HFFc6 (cell line): Measurements from ENCODE around the gene MAP3K7. TPM values are rescaled to one million over a fixed set of nuclear protein-coding genes. Genes with fewer than 3 reads are reported as not detected.

Source experiments
- DNase-seq: peaks from one replicate; pipeline ENCODE4 v3.0.0-alpha.2; 2018
- H3K27ac Mint-ChIP-seq: 2 replicates; pipeline ENCODE4 v1.8.0; 2020; ENCODE audit warnings: mild to moderate bottlenecking, mixed read lengths
- H3K27me3 Mint-ChIP-seq: 2 replicates; pipeline ENCODE4 v1.8.0; 2021; ENCODE audit warnings: mild to moderate bottlenecking, moderate library complexity, mixed read lengths; ENCODE audit not compliant: insufficient read depth
- H3K36me3 Mint-ChIP-seq: 2 replicates; pipeline ENCODE4 v1.8.0; 2021; ENCODE audit warnings: low read depth, mixed read lengths
- H3K4me1 Mint-ChIP-seq: 2 replicates; pipeline ENCODE4 v1.8.0; 2020; ENCODE audit warnings: low read depth, mixed read lengths
- H3K4me3 Mint-ChIP-seq: 2 replicates; pipeline ENCODE4 v1.8.0; 2020; ENCODE audit warnings: mild to moderate bottlenecking, moderate library complexity, mixed read lengths
- H3K9me3 Mint-ChIP-seq: 2 replicates; pipeline ENCODE4 v1.8.0; 2020; ENCODE audit warnings: mild to moderate bottlenecking, mixed read lengths
- total RNA-seq, 6 experiments: library from RNA; stranded (reverse); fragmentation: NEBNext Ultra II Directional; extraction: Animal tissue kit (Norgen Biotek cat#: 25700); gene quantifications; 2 replicates in 1 of 6; 3 replicates in 5 of 6; pipeline ENCODE4 v1.2.3, GENCODE V29; 2021
- TF ChIP-seq, protein P1 (sequence below): fragments of 200-600 bp; sonication (generic); IDR thresholded peaks from 2 replicates; pipeline ENCODE4 v1.5.0; 2021; ENCODE audit warnings: antibody characterized with exemption, mild to moderate bottlenecking

Gene MAP3K7
- total RNA-seq, 6 experiments from 2014 or later, result 27.9 to 35.4 (median 32.1) TPM

DNA sequence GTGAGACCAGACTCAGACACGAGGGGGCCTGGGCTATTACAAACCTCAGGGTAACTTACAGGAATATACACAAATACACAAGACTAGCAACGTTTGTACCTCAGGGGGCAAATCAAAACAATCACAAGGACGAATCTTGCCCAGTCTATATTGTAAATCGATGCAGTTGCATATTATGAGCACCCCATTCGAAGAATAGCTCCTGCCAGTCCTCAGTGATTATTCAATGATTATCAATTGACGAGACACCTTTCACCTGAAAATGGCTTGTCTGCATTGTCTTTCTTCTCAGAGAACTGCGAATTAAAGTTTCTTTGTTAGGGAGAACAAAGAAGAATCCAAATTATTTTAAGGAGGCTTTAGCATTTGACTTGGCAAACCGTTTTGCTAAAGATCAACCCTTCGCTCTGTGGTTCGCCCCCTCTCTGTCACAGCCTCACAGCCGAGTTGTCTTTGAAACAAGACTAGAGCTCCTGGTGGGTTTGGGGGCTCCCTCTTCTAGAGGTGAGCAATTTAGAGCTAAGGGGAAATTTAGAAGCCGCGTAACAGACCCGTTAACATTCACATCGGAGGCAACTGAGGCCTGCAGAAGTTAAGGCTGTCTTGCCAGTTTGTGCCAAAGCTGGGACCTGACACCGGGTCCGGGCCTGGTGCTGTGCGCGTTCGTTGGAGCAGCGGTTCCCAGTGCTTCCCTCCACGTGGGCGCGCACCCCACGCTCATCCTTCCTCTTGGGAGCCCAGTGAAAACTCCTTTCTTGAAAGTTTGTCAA lies 24.9 kb upstream of the MAP3K7 start:
- H3K36me3 Mint-ChIP-seq, result no peaks in the 10 kb centered on the region
- H3K4me1 Mint-ChIP-seq, result peaks cover 7% of the 10 kb centered on the region
- peak overlapping the region; percentile 88 for H3K4me3 Mint-ChIP-seq
- no peaks in the 10 kb centered on the region for H3K9me3 Mint-ChIP-seq
- TF ChIP-seq, protein P1, sequence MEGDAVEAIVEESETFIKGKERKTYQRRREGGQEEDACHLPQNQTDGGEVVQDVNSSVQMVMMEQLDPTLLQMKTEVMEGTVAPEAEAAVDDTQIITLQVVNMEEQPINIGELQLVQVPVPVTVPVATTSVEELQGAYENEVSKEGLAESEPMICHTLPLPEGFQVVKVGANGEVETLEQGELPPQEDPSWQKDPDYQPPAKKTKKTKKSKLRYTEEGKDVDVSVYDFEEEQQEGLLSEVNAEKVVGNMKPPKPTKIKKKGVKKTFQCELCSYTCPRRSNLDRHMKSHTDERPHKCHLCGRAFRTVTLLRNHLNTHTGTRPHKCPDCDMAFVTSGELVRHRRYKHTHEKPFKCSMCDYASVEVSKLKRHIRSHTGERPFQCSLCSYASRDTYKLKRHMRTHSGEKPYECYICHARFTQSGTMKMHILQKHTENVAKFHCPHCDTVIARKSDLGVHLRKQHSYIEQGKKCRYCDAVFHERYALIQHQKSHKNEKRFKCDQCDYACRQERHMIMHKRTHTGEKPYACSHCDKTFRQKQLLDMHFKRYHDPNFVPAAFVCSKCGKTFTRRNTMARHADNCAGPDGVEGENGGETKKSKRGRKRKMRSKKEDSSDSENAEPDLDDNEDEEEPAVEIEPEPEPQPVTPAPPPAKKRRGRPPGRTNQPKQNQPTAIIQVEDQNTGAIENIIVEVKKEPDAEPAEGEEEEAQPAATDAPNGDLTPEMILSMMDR, result no peak
- H3K27ac Mint-ChIP-seq, result no peak overlapping the region
- DNase-seq, result no peak
- H3K27me3 Mint-ChIP-seq, result peaks cover 12% of the 10 kb centered on the region

DNA sequence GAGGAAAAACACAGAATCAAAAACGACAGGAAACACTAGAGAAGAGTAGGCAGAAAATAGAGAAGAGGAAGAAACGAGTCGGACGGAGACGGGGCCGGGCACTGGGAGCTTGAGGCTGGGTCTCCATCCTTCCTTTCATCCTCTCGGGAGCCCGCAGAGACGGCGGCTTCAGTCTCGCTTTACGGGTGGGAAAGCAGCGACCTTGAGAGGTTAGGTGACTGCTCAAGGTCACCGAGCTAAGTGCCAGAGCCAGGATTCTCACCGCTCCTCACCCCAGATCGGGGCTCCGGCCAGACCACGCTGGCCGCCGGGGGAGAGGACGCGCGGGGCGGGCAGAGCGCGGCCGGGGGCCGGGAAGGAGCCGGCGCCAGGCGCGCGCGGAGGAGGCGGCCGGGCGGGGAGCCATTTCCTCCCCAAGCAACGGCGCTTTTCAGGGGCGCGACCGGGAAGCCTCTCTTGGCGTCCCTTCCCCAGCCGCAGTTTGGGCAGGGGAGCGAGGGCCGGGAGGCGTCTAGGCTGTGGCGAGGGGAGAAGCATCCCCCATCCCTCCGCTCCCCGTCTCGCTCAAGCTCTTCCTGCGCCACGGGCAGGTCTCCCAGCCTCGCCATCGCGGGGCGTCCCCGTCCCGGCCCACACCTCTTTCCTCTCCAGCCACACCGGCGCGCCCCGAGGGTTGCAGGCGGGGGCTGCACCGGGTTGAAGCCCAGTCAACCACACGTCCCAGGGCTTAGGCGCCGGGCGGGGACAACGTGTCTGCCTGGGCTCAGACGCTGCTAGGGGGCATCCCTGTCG lies 24.1 kb upstream of the MAP3K7 start:
- peaks cover 12% of the 10 kb centered on the region for H3K27me3 Mint-ChIP-seq
- peak overlapping the region; percentile 88 for H3K4me3 Mint-ChIP-seq
- no peaks in the 10 kb centered on the region for H3K9me3 Mint-ChIP-seq
- TF ChIP-seq, protein P1, result no peak
- H3K27ac Mint-ChIP-seq, result no peak overlapping the region
- H3K4me1 Mint-ChIP-seq, result peaks cover 7% of the 10 kb centered on the region
- no peaks in the 10 kb centered on the region for H3K36me3 Mint-ChIP-seq
- no peak for DNase-seq

DNA sequence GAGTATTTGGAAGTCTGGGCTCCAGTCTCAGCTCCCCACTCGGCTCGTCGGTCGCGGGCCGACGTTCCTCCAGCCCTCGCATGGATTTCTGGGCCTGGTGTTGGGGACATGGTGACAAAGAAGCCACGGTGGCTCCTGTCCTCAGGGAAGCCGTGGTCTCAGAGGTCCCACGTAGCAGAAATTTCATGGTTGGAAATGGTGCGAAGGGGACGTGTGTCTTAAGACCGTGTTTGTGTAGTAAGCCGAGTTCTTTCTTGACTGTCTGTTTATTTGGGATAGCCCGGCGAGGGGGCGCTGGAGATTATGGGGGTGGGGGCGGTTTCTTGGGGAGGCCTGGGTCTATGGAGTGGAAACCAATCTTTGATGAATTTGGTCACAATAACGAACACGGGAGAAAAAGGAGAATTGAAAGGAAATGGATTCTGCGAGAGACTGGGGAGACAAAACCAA lies 23.5 kb upstream of the MAP3K7 start:
- Mint-ChIP-seq H3K9me3 (no peaks in the 10 kb centered on the region), H3K27ac (no peak overlapping the region), H3K36me3 (no peaks in the 10 kb centered on the region), H3K27me3 (peaks cover 12% of the 10 kb centered on the region), H3K4me3 (peak overlapping the region; percentile 88), H3K4me1 (peaks cover 7% of the 10 kb centered on the region)
- DNase-seq, result no peak
- TF ChIP-seq, protein P1, result no peak

DNA sequence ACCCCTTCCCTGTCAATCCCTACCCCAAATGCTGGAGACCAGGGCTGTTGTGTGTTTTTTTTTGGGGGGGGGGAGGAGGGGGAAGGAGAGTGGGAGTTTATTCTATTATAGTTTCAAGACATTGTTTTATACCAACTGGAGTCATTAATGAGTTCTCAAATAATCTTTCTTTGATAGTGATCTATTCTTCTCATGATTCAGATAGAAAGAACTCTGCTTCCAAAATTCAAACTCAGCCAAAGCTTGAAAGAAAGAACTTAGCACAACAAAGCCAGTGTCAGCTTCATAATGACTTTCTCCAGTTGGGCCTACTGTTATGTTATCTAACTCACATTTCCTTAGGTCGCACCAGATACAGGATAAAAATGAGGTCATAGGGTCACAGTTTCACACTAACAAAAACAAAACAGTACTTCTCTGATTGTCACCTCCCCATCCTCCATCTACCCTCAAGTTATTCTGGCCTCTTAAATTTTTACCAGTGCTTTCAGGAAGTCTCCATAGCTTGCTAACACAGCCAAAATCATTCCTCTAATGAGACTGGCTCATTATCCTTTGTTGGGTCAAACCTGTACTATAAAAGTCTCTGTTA lies 19.0 kb upstream of the MAP3K7 start:
- Mint-ChIP-seq H3K36me3 (no peaks in the 10 kb centered on the region), H3K4me1 (peaks cover 7% of the 10 kb centered on the region), H3K9me3 (no peaks in the 10 kb centered on the region), H3K4me3 (no peak overlapping the region), H3K27me3 (peaks cover 10% of the 10 kb centered on the region), H3K27ac (no peak overlapping the region)
- DNase-seq, result no peak
- TF ChIP-seq, protein P1, result no peak

DNA sequence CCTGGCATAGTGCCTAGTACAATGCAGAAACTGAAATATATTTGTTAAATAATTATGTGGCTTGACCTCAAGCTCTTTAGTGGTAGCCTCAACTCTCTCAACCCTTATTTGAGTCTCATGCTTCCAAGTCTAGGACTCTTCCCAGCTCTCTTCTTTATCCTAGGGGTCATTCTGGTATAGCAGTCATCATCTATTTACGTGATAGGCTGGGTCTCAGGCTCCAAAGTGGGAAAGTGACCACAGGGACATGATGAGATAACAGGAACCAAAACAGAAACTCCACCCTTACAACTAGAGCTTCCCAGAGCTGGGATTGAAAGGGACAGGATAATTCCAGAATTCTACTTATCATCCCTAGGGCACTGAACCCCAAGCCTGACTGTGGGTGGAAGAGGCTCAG lies 17.7 kb upstream of the MAP3K7 start:
- H3K27me3 Mint-ChIP-seq, result peaks cover 2% of the 10 kb centered on the region
- H3K36me3 Mint-ChIP-seq, result no peaks in the 10 kb centered on the region
- TF ChIP-seq, protein P1, result no peak
- H3K4me3 Mint-ChIP-seq, result no peak overlapping the region
- DNase-seq, result no peak
- H3K27ac Mint-ChIP-seq, result no peak overlapping the region
- no peaks in the 10 kb centered on the region for H3K9me3 Mint-ChIP-seq
- H3K4me1 Mint-ChIP-seq, result no peaks in the 10 kb centered on the region
